H1 (cell line): Measurements from ENCODE around the gene TAAR1. TPM values are rescaled to one million over a fixed set of nuclear protein-coding genes. Genes with fewer than 3 reads are reported as not detected.

Experiments
- BCL11A ChIP-seq, 2 experiments: IDR thresholded peaks; one replicate each; pipeline ENCODE4 v1.6.1; 2011; ENCODE audit warnings: low read depth in 2 of 2, low read length in 2 of 2, mild to moderate bottlenecking in 2 of 2
- BRCA1 ChIP-seq: IDR thresholded peaks from 2 replicates; pipeline ENCODE4 v1.6.1; 2012; ENCODE audit warnings: low read depth, low read length, improper control_type of control experiment
- EP300 ChIP-seq, 2 experiments: IDR thresholded peaks; 1 replicate in 1 of 2; 2 replicates in 1 of 2; pipeline ENCODE4 v1.6.1; 2011 to 2012; ENCODE audit warnings: low read depth in 2 of 2, low read length in 2 of 2, mild to moderate bottlenecking in 2 of 2, borderline replicate concordance in 1 of 2, inconsistent platforms in 1 of 2, moderate library complexity in 1 of 2
- SAP30 ChIP-seq: fragments of 300-600 bp; sonication (generic); IDR thresholded peaks from 2 replicates; pipeline ENCODE4 v1.7.1; 2012; ENCODE audit warnings: low read length, moderate library complexity, mild to moderate bottlenecking, inconsistent platforms; ENCODE audit not compliant: insufficient read depth, insufficient replicate concordance
- SRF ChIP-seq: IDR thresholded peaks from 2 replicates; pipeline ENCODE4 v1.6.1; 2011; ENCODE audit warnings: mild to moderate bottlenecking, low read depth, low read length, moderate library complexity
- polyA plus RNA-seq, 7 experiments: library from polyadenylated mRNA; depleted of rRNA in 3 of 7; stranded (reverse) in 5 of 7; unstranded in 2 of 7; fragments of >200 nt in 5 of 7; fragments of 200-250 nt in 2 of 7; gene quantifications; 1 replicate in 5 of 7; 2 replicates in 1 of 7; 4 replicates in 1 of 7; pipeline versions ENCODE4 v1.2.1 to v1.2.3, GENCODE V29; 2011 to 2013; ENCODE audit warnings: missing spikeins in 2 of 7, mixed read lengths in 2 of 7
- total RNA-seq: library from RNA; stranded (reverse); fragmentation: NEBNext Ultra II Directional; extraction: Animal tissue kit (Norgen Biotek cat#: 25700); gene quantifications from 2 replicates; pipeline ENCODE4 v1.2.1, GENCODE V29; 2021

Gene TAAR1
- total and polyA plus RNA-seq, 2 of the 8 experiments (the other 6 are each of a cell fraction or from before 2014, with no cell fraction given), result not detected

- TF ChIP-seq EP300 (IDR thresholded peaks at IDR 0.05; ENCODE audit: borderline replicate concordance in 1 of 2, low read depth in 2 of 2, low read length in 2 of 2) (no peak), BCL11A (IDR thresholded peaks at IDR 0.05; ENCODE audit: low read depth in 2 of 2, low read length in 2 of 2) (no peak), BRCA1 (no peak), SAP30 (no peak), SRF (no peak)
These were observed 16.0 kb upstream of the TAAR1 start (continued) for GRCh38 chr6:132675002-132675401.
